ENCODE results near the gene CAPN15. TPM values are rescaled to one million over a fixed set of nuclear protein-coding genes. Genes with fewer than 3 reads are reported as not detected.

CAPN15 gene
- total and polyA plus RNA-seq, 9 of the 15 experiments (the other 6 are each of a cell fraction or from before 2014, with no cell fraction given), result 0.62 to 111 (median 14.2) TPM

DNA sequence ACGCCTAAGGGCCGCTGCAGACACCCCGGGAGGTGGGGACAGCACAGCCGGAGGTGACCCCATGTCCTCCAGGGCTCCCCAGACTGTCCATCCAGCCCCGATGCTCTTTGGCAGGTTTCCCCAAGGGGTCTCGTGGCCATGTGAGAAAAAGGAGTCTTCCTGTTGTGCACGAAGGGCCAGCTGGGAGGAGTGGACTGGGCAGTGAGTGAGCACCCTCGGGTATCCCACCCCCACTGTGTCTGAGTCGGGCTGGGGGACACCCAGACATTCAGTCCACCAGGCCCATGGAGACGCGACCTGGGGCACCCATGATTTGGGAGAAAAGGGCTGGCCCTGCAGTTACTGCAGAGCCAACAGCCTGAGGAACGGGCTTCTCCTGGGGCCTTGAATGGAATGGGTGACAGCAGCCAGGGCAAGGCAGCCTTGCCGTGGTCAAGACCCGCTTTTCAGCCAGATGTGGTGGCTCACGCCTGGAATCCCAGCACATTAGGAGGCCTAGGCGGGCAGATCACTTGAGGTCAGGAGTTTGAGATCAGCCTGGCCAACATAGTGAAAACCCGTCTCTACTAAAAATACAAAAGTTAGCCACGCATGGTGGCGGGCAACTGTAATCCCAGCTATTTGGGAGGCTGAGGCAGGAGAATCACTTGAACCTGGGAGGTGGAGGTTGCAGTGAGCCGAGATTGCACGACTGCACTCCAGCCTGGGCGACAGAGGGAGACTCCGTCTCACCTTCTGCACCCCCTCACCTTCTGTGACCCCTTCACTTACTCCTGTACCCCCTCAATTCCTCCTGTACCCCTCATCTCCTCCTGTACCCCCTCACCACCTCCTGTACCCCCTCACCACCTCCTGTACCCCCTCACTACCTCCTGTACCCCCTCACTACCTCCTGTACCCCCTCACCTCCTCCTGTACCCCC lies 24.1 kb upstream of the CAPN15 start:
- H3K9ac ChIP-seq (ENCODE audit: insufficient read depth in 1 of 2, low read depth in 2 of 2, low read length in 2 of 2), result peak overlapping the region in 1 of 2 experiments; percentile 48; a peak in 1 of 4 replicates
- no TSS peak for BruUV-seq (replicated peaks)
- ATAC-seq (peak; percentile 32; the same call in 2 of the 3 replicates), FAIRE-seq (no peak), DNase-seq (ENCODE audit: extremely low read depth in 1 of 4, low spot score in 3 of 4) (no peak)
- H3K36me3 ChIP-seq (ENCODE audit: control insufficient read depth, insufficient read depth, low read length), result no peaks in the 10 kb centered on the region
- WGBS (ENCODE audit: insufficient coverage, low coverage, missing lambda C conversion rate), result 64% methylated on average over 20 of the region's 23 CpGs
- H3K27ac ChIP-seq (ENCODE audit: extremely low read depth, low read depth, low read length), result no peak overlapping the region
- H3K27me3 ChIP-seq (ENCODE audit: control insufficient read depth in 2 of 2, insufficient read depth in 2 of 2, low read length in 2 of 2), result no peaks in the 10 kb centered on the region
- intact Hi-C loops (cut with micrococcal nuclease), result no loop called here
- CTCF ChIA-PET (ENCODE audit: low intra/inter-chr PET ratio), result no interaction called here
- no peak for TF ChIP-seq ZNF644 (tag; IDR thresholded peaks at IDR 0.05; ENCODE audit: low read depth)
- no peak for TF ChIP-seq ZNF146 (CRISPR knock-in tag; IDR thresholded peaks at IDR 0.05; ENCODE audit: unreplicated experiment)
- TF ChIP-seq, protein P1, sequence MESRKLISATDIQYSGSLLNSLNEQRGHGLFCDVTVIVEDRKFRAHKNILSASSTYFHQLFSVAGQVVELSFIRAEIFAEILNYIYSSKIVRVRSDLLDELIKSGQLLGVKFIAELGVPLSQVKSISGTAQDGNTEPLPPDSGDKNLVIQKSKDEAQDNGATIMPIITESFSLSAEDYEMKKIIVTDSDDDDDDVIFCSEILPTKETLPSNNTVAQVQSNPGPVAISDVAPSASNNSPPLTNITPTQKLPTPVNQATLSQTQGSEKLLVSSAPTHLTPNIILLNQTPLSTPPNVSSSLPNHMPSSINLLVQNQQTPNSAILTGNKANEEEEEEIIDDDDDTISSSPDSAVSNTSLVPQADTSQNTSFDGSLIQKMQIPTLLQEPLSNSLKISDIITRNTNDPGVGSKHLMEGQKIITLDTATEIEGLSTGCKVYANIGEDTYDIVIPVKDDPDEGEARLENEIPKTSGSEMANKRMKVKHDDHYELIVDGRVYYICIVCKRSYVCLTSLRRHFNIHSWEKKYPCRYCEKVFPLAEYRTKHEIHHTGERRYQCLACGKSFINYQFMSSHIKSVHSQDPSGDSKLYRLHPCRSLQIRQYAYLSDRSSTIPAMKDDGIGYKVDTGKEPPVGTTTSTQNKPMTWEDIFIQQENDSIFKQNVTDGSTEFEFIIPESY (CRISPR knock-in tag; IDR thresholded peaks at IDR 0.05), result no peak
- no peak for TF ChIP-seq HLTF (IDR thresholded peaks at IDR 0.05)
- no peak for TF ChIP-seq PHB (CRISPR knock-in tag; IDR thresholded peaks at IDR 0.05)
- no peak for TF ChIP-seq BRD9 (IDR thresholded peaks at IDR 0.05; ENCODE audit: low read depth, partially characterized antibody)
- TF ChIP-seq ZNF174 (CRISPR knock-in tag; IDR thresholded peaks at IDR 0.05), result no peak
- TF ChIP-seq RBBP5 (IDR thresholded peaks at IDR 0.05; ENCODE audit: borderline replicate concordance, insufficient read depth, low read length, poor library complexity, severe bottlenecking), result no peak
- no peak for TF ChIP-seq HMGN3 (IDR thresholded peaks at IDR 0.05; ENCODE audit: borderline replicate concordance, extremely low read depth, insufficient read length, low read depth, low read length)
- no peak for TF ChIP-seq AFF4 (CRISPR knock-in tag; IDR thresholded peaks at IDR 0.05)
- no peak for TF ChIP-seq ARID2 (IDR thresholded peaks at IDR 0.05)
- TF ChIP-seq FIP1L1 (IDR thresholded peaks at IDR 0.05; ENCODE audit: low read depth, low read length, poor library complexity, severe bottlenecking), result no peak
- in situ Hi-C loops (cut with MboI), result no loop called here
- no peaks in the 10 kb centered on the region for H3K9me3 ChIP-seq (replicated peaks; ENCODE audit: control insufficient read depth, insufficient read depth, low read depth, low read length)
- no peak overlapping the region for H3K4me3 ChIP-seq
- no peaks in the 10 kb centered on the region; the same call in 1 of the 2 replicates for H4K20me1 ChIP-seq (replicated peaks; ENCODE audit: control insufficient read depth, insufficient read depth, low read length)
- H3K4me2 ChIP-seq (ENCODE audit: insufficient read depth, low read length), result no peak overlapping the region
- H3K79me2 ChIP-seq (ENCODE audit: control insufficient read depth, insufficient read depth, low read length), result no peaks in the 10 kb centered on the region
- no peaks in the 10 kb centered on the region for H3K9me1 ChIP-seq (ENCODE audit: control insufficient read depth, insufficient read depth, low read length)
- POLR2A ChIA-PET, result no interaction called here
- no peak overlapping the region for H2AFZ ChIP-seq (ENCODE audit: low read depth, low read length)
- H3K4me1 ChIP-seq (replicated peaks in 1 of 2; ENCODE audit: control insufficient read depth in 2 of 2, insufficient read depth in 2 of 2, low read length in 2 of 2), result peaks cover 0 to 27% of the 10 kb centered on the region in 2 experiments; a peak in 3 of 5 replicates

All from K562 (cell line).